Measurements from ENCODE around the gene GYG1. TPM values are rescaled to one million over a fixed set of nuclear protein-coding genes. Genes with fewer than 3 reads are reported as not detected.

The GYG1 gene
- total and polyA plus RNA-seq, 2 of the 4 experiments (the other 2 are of a cell fraction): 48.4 to 90.3 TPM

- Histone ChIP-seq H3K27me3 (ENCODE audit: control insufficient read depth, insufficient read depth, low read length) (no peaks in the 10 kb centered on the region), H2AK9ac (replicated peaks; ENCODE audit: low read depth, low read length, poor library complexity) (peak overlapping the region; percentile 87), H3K4ac (ENCODE audit: low read depth, low read length) (peak overlapping the region; percentile 71), H3K14ac (replicated peaks; ENCODE audit: low read depth, low read length) (peak overlapping the region; percentile 42), H3K79me1 (ENCODE audit: low read depth in 1 of 2, low read length in 2 of 2) (peaks cover 23 to 45% of the 10 kb centered on the region in 2 experiments), H2AK5ac (ENCODE audit: low read depth, low read length) (peak overlapping the region; percentile 53; the same call in 1 of the 2 replicates), H3K9ac (ENCODE audit: low read depth, low read length) (peak overlapping the region; percentile 59), H3K9me3 (ENCODE audit: control insufficient read depth, insufficient read depth, low read length) (no peaks in the 10 kb centered on the region), H3K9me1 (ENCODE audit: insufficient read depth, low read length) (peaks cover 17% of the 10 kb centered on the region), H2BK120ac (ENCODE audit: low read depth, low read length) (peak overlapping the region; percentile 24), H4K5ac (ENCODE audit: low read depth, low read length) (peak overlapping the region; percentile 67), H3K4me2 (ENCODE audit: low read depth, low read length) (peak overlapping the region; percentile 96), H4K91ac (ENCODE audit: insufficient read depth, low read depth, low read length) (no peak overlapping the region), H3K18ac (ENCODE audit: low read depth, low read length) (peak overlapping the region; percentile 43; the same call in 1 of the 2 replicates), H3K27ac (ENCODE audit: insufficient read depth, low read length) (peak overlapping the region; percentile 83), H3K4me1 (ENCODE audit: control insufficient read depth, insufficient read depth, low read length) (peaks cover 15% of the 10 kb centered on the region), H2BK20ac (ENCODE audit: low read depth, low read length) (peak overlapping the region; percentile 39; the same call in 1 of the 2 replicates), H3K56ac (ENCODE audit: extremely low read depth, insufficient read depth, low read length) (peak overlapping the region; percentile 30; the same call in 1 of the 2 replicates), H4K20me1 (ENCODE audit: insufficient read depth, low read length) (0 out of 2 replicates have a peak, but pooled peaks cover 8% of the 10 kb centered on the region), H4K8ac (ENCODE audit: low read depth in 2 of 2, low read length in 2 of 2) (peak overlapping the region in 1 of 2 experiments; percentile 7; a peak in 1 of 4 replicates), H3K4me3 (ENCODE audit: insufficient read depth, low read depth, low read length) (peak overlapping the region; percentile 63), H3K23ac (ENCODE audit: low read depth, low read length) (peak overlapping the region; percentile 93), H2BK5ac (ENCODE audit: low read depth, low read length, poor library complexity, severe bottlenecking) (peak overlapping the region; percentile 47), H2AFZ (replicated peaks; ENCODE audit: low read length, poor library complexity) (peak overlapping the region; percentile 95), H3K36me3 (ENCODE audit: control insufficient read depth, insufficient read depth, low read length) (peaks cover 12% of the 10 kb centered on the region), H2BK15ac (ENCODE audit: low read depth, low read length) (peak overlapping the region; percentile 42; the same call in 2 of the 3 replicates)
- in situ Hi-C loops (cut with MboI; ENCODE audit: low sequenced_read_pairs): no loop called here
- TF ChIP-seq MXI1 (IDR thresholded peaks at IDR 0.05; ENCODE audit: borderline replicate concordance, low read depth, low read length): peak; percentile 23; the same call in 1 of the 2 replicates
- no peak for TF ChIP-seq MAFK (IDR thresholded peaks at IDR 0.05; ENCODE audit: low read depth, low read length)
- dilution Hi-C loops (cut with HindIII; ENCODE audit: low sequenced_read_pairs, unreplicated experiment): no loop called here
- intact Hi-C loops (cut with micrococcal nuclease): loop anchor here (5.0 kb wide), 1 partner anchor 40 kb away; no protein-coding TSS in a partner anchor
- 0% methylated on average over 18 of the region's 34 CpGs; no CpG with 5 or more reads in 1 of the 2 experiments for WGBS, 2 experiments (ENCODE audit: extremely low coverage in 2 of 2, insufficient read length in 1 of 2)
- POLR2A ChIA-PET (ENCODE audit: unreplicated experiment): interaction anchor here (0.6 kb wide), 1 partner anchor 11 kb away, joined by 3 read pairs; no protein-coding TSS in a partner anchor
- CTCF ChIA-PET: interaction anchor here (1.0 kb wide), 1 partner anchor 9 kb away, joined by 3 read pairs; no protein-coding TSS in a partner anchor
- ATAC-seq (ENCODE audit: low read depth) (peak; percentile 29), DNase-seq (no peak)
- BruUV-seq (replicated peaks): no TSS peak
Measured at GRCh38 chr3:148992027-148992634, 791 bp downstream of the GYG1 start.
